HG02610 (cell line): ENCODE measurements around the gene SAPCD2.

Experiments
- ATAC-seq: cut with Tn5 transposase; IDR thresholded peaks from one replicate; pipeline ENCODE4 v1.9.1; 2021; ENCODE audit warnings: mild to moderate bottlenecking, moderate library complexity; ENCODE audit not compliant: unreplicated experiment

The SAPCD2 gene

GRCh38 chr9:137020771-137021567 lies 49.4 kb downstream of the SAPCD2 start:
- ATAC-seq, result no peak

DNA sequence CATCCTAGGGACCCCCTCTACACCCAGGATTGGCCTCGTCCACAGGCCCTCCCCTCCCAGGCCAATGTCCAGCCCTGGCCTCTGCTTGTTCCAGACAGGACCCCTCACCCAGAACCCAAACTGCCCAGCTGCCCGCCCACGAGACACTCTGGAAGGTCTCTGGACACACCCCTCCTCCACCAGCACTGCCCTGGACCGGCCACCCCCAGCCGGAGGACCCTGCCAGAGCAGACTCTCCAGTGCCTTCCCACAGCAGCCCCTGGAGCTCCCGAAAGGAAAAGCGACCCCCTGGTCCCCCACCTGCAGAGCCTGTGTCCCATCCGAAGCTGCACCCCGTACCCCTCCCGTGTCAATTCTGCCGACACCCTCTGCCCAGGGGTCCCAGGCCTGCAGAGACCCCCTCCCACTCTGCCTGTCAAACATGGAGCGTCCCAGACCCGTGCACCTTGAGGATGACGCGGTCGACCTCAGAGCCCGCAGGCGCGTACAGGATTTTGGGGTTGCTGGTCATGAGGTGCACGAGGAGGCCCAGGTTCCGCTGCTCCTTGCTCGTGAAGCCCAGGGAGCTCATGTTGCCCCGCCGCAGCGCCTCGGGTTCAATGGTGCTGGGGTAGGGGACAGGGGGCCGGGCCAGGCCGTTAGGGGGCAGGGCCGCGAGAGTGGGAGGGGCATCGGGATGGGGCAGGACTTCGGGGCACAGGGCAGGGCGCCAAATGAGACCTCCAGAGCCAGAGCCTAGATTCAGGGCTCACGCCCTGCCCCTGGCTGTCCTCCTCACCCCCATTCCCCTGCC lies 50.3 kb downstream of the SAPCD2 start:
- ATAC-seq, result no peak

GRCh38 chr9:137018761-137019559 lies 51.4 kb downstream of the SAPCD2 start:
- ATAC-seq, result no peak

- no peak for ATAC-seq
These were observed 52.4 kb downstream of the SAPCD2 start for GRCh38 chr9:137017791-137018497.

- ATAC-seq, result no peak
These were observed 53.3 kb downstream of the SAPCD2 start for GRCh38 chr9:137017071-137017470.

GRCh38 chr9:137016436-137016835 lies 53.9 kb downstream of the SAPCD2 start:
- ATAC-seq, result no peak

DNA sequence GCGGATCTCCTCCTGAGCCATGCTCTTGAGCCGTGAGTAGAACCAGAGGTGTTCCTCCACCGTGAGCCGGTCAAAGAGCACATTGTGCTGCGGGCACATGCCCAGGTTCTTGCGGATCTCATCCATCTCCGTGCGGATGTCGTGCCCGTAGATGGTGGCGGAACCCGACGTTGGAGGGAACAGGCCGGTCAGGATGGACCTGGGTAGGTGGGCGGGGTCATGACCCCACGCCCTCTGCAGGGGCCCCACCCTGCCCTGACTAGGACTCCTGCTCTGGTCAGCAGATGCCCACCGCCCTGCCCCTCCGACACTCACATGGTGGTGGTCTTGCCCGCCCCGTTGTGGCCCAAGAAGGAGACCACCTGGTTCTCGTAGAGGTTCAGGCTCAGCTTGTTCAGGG lies 54.4 kb downstream of the SAPCD2 start:
- no peak for ATAC-seq

- ATAC-seq, result no peak
These were observed 54.8 kb downstream of the SAPCD2 start for GRCh38 chr9:137015540-137015930.

- ATAC-seq, result no peak
These were observed 55.4 kb downstream of the SAPCD2 start for GRCh38 chr9:137014776-137015539.

GRCh38 chr9:137014166-137014565 lies 56.2 kb downstream of the SAPCD2 start:
- no peak for ATAC-seq

- ATAC-seq, result no peak
These were observed 56.8 kb downstream of the SAPCD2 start for GRCh38 chr9:137013571-137013940.

- ATAC-seq, result no peak
These were observed 57.4 kb downstream of the SAPCD2 start for GRCh38 chr9:137012694-137013570.
